GOT3 (cell line): ENCODE results near the gene F12.

Experiments used
- DNase-seq: peaks from one replicate; lab custom pipeline; 2025; ENCODE audit warnings: mixed read lengths; lab: John Stamatoyannopoulos, UW

F12 gene

DNA sequence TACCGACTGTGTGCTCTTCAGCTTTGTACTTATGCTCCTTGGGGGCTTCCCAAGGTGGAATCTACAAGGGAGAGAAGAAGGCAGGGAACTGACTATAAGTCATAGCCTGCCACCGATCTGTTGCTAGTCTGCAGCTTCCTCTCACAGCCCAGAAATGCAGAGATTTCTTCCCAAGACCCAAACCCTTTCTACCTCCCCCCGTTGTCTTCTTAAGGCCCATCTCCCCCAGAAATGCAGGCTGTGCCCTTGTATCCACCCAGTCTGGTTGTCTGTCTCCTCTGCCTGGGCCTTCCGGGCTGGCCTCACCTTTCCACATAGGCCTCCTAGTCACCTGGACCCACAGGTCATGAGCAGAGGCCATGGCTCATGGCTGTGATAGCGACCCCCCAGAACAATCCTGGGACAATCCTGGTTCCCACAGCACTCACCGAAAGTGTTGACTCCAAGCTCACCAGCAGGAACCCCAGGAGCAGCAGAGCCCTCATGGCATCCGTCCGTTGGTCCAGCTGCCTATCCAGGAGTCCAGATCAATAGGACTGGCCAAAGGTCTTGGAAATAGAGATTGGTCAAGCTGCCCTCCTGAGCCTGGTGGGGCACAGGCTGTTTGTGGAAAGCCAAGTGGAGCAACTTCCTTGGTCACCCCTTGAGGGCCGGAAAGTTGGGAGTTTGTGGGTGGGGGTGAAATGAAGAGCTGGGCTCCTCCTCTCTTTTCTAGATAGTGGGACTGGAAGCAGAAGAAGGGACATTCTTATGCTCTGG is at the start of gene F12:
F12 (minus strand) TSS at position 522 of the 759 bp plus-strand sequence; CDS start at position 485, 37 bp downstream.
- DNase-seq = no peak

DNA sequence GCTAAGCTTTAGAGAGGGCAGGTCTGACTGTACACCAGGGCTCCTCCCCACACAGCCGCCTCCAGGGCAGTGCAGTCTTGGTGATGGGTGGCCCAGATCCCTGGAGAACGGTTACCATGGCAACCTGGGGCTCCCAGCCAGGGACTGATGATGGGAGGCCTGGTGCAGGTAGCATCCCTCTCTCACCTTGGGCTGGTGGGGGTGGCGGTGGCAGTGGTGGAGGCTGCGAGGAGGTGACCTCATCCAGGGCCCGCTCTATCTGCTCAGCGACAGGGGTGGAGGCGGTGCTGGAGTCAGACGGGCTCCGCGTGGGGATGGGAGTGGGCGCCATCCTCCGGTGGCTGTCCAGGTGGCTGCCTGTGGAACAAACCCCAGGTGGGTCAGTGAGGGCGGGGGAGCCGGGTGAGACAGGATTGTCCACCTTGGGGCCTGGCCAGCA is 49.6 kb upstream of the F12 start:
- no peak for DNase-seq

DNA sequence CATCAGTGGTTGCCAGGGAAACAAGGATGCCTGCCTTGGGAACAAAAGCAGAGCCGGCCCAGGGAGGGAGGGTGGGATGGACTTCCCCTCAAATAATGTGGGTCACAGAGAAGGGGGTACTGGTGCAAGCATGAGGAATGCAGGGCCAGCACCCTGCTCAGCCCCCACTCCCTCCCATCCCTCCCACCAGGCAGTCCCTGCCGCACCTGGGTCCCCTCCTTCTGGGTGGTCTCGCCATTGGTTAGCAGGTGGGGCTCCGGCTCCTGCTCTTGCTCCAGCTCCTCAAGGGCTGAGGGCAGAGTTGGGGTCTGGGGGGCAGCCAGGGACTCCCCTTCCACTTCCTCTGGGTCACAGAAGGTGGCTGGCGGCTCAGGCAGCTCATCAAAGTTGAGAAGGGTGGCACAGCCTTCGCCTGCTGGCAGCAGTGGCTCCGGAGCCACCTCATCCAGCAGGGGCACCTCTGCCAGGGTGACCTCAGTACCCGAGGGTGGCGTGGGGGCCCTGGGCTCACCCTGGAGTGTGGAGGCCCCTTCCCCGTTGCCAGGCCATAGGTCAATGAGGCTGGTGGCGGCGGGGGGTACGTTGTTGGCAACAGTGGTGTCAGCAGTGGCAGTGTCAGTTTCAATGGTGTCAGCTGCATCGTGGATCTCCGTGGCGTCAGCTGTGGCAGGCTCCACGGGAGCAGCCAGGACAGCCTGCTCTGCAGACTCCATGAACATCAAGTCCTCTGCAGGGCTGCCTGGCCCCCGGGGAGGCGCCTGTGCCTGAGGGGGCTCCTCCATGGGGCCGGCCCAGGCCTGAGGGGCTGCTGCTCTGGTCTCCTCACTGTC is 48.7 kb upstream of the F12 start:
- DNase-seq = no peak

DNA sequence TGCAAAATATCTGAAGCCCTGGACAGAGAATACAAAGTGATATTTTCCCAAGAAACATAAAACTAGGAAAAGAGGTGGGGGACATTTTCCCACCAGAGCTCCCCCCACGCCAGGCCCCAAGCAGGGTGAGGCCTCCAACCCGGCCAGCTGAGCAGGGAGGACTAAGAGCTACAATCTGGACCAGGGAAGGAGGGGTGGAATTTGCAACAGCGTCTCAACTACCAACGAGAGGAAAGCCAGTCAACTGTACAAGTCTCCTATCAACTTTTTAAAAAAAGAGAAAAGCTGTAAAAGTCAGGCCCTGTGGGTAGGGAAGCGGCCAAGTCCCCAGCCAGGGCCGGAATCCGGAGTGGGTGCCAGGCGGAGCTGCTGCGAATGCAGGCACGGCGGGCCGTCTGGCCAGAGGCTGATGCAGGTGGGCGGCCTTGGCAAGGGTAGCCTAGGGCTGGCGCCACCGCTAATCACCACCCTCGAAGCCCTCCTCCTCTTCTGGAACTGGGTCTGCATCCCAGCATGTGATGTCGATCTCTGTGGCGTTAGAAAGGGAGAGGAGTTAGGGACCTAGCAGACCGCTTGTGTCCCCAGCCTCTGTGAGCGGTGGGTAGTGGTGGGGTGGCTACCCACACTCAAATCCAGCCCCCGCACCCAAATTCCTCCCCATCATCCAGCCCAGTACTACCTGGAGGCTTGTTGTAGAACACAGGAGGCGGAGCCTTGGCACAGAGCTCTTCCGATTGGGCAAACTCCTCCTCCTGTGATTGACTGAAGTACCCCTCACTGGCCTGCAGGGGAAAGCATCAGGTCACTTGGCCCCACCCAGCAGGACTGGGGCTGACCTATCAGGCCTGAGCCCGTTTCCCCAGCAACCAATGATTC is 47.9 kb upstream of the F12 start:
- peak; percentile 39 for DNase-seq

DNA sequence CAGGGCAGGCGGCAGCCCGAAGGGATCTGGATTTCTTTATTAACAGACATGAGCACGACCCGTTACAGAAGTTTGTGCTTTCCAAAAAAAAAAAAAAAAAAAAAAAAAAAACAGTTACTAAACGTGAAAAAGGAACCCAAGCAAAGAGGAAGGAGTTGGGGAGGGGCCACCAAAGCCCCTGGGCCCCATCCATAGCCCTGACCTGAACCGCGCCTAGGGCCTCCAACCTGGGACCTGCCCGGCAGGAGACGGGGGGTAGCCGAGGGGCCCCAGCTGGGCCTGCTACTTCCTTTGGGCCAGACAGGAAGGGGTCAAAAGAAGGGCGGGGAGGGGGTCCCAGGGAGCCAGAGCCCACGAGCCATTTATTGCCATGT is 47.2 kb upstream of the F12 start:
- DNase-seq = no peak

DNA sequence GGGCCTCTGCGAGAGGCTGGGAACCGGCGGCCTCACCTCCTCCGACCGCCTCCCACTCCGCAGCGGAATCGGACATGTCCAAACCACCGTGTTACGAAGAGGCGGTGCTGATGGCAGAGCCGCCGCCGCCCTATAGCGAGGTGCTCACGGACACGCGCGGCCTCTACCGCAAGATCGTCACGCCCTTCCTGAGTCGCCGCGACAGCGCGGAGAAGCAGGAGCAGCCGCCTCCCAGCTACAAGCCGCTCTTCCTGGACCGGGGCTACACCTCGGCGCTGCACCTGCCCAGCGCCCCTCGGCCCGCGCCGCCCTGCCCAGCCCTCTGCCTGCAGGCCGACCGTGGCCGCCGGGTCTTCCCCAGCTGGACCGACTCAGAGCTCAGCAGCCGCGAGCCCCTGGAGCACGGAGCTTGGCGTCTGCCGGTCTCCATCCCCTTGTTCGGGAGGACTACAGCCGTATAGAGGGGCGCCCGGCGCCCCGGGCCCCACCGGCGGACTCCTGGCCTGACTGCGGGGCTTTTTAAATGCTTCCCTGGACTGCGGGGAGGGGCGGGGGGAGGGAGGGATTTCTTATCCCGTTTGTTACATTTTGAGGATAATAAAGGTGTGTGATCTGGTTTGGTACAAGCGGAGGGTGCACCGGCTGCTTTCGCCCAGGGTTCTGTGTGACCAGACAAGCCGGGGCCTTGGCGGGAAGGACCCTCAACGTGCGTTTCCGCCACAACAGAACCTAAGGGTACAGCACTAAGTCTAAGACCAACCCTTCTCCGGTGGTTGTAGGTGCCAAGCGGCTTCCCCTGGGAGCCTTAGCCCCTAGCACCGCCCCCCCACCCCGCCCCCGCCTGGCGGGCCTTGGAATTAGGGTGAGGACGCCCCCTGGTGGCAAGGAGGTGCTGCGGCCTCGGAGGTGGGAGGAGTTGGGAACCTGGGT is 46.6 kb upstream of the F12 start:
- peak; percentile 51 for DNase-seq

DNA sequence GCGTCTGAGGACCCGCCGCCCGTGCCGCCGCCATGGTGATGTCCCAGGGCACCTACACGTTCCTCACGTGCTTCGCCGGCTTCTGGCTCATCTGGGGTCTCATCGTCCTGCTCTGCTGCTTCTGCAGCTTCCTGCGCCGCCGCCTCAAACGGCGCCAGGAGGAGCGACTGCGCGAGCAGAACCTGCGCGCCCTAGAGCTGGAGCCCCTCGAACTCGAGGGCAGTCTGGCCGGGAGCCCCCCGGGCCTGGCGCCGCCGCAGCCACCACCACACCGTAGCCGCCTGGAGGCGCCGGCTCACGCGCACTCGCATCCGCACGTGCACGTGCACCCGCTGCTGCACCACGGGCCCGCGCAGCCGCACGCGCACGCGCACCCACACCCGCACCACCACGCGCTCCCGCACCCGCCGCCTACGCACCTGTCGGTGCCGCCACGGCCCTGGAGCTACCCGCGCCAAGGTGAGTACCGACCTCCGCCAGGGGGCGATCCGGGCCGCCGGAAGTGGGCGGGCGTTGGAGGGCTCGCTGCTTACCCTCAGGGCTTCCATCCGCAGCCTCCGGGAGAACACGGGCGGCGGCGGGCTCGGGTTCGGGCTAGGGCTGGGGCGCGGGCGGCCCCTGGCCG is 45.8 kb upstream of the F12 start:
- DNase-seq = peak; percentile 55

DNA sequence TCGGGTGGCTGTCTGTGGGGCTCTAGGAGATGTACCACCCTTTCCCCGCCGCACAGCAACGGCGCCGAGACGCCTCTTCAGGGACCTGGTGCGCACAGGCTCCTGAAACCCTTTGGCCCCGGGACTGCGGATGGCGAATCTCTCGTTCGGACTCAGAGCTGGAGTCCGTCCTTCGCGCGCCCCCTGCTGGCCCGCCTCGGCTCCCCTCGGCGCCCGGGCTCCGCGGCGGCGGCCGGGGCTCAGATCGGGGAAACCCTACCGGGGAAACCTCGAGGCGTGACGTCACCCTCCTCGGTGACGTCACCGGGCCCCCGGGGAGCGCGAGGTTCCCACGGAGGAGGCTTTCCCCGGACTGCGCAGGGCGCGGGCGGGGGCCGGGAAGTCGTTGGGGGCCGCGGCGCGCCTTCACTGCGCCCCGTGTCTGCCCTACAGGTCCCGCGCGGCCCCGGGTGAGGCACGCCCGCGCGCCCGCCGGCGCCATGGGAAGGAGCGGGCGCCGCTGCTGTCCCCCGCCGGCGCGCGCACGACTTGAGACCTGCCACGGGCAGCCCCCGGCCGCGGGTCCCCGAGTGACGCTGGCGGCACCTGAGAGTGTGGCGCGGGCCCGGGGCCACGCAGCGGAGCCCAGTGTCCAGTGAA is 45.2 kb upstream of the F12 start:
- DNase-seq = peak; percentile 91

DNA sequence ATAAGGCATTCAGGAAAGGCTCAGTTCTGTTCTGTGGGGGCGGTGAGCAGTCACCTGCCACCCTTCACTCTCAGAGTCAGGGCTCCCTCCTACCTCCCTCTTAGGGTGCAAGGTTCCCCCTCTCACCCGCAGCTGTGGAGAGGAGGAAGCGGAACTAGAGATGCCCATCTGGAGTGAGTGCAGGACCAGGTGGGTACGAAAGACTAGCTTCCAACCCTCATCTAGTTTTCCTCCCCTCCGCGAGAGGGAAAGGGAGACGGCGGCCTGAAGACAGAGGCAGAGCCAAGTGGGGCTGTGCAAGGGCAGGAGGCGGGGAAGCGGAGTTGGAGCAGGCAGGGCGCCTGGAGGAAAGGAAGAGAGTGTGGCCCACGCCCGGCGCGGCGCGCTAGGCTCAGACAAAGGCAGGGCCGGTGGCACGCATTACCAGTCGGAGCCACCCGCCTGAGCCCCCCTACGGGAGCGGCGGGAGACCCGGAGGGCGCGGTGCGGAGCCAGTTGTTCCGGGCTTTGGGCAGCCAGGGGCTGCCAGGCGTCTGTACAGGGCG is 44.6 kb upstream of the F12 start:
- DNase-seq = no peak

DNA sequence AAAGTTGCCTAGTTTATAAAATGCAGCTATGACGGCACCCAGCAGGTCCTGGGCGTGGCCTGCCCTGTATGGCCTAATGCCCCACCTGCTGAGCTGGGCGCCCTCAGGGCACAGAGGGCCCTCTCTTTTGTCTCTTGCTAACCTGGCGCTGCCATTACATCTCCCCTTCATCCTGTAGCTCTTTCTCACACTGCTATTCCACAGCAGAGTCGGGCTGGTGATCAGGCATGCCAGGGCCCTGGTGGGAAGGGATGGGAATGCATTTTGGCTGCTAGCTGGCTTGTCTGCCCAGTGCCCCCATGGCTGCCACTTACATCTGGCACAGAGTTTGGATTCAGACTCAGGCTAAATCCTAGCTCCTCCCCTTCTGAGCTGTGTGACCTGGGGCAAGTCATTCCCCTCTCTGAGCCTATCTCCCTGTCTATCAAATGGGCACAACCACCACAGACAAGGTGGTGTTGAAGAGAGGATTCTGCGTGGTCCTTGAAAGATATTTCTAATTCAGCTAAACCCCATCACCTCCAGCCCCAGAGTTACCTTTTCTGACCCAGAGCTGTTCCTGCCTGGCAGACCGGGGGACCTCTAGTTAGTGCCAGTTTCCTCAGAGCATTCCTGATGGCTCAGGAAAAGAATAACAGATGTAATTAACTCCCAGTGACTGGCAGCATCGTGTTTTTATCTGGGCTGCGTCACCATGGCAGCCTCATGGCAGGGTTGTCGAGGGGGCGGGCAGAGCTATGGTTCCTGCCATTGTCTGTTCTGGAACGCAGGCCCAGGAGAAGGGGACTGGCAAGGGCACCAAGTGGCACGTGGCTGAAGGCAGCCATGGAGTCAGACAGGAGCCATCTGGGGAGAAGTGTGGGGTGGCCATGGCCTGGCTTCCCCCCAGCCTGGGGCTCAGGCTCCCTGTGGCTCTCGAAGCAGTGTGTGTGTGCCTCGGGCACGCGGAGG is 43.6 kb upstream of the F12 start:
- no peak for DNase-seq

DNA sequence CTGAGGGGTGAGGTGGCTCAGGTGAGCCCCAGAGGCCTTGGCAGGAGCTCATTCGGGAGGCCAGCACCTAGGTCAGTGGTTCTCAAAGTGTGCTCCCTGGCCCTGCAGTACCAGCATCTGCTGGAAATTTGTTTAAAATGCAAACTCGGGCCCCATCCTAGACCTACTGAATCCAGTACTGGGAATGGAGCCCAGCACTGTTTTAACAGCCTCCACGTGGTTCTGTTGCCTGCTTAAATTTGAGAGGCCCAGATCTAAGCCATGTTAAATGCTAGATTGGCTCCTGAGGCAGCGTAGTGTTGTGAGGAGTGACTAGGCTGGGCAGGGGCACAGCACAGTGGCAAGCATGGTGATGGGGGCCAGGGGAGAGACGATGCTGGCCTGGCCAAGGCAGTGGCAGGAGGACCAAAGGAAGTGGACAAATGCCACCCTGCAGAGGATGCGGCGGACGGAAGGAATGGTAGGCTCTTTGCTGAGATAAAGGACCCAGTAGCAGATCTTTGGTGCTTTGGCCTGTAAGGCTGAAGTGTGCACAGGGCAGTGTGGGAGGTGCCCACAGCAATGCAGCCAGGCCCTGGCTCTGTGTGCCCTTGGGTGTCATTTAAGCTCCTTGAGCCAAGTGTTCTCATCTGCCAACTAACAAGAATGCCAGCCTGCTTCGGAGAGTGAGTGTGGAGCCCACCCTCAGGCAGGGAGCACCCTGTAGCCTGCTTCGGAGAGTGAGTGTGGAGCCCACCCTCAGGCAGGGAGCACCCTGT is 41.5 kb upstream of the F12 start:
- no peak for DNase-seq

DNA sequence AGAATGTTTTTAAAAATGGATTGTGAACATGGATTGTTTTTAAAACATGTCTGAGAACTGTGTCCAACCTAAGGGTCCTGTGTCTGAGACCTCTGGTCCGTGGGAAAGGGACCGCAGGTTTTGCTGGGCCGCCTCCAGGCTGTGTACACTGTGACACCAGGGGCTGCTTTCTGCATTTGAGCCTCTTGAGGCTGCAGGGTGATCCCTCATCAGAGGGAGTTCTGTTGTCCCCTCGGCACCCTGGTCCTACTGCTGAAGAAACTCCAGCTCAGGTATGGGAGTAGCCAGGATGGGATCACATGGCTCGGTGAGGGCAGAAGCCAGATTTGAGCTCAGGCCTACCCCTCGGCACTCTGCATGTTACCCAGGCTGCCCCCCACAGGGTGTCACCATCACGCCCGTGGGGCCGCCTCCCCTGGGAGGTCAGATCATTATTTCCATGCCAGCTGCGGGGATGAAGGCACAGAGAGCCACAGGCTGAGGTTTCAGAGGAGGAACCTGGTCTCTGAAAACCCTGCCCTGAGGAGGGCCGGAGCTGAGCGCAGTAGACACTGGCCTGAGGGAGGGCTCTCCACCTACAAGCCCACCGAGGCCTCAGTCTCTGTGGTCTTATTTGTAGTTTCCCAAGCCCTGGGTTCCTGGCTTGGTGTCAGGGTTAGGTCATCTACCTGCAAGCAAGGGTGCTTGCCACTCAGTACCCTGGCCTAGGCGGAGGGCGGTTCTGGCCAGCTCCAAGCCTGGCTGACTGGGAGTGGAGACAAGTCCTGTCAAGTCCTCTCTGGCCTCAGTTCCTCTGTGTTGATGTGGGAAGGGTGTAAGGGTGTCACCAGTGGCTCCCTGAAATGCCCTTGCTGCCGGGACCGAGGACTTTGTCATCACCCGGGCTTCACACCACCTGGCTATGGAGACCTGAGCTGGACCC is 40.0 kb upstream of the F12 start:
- no peak for DNase-seq

DNA sequence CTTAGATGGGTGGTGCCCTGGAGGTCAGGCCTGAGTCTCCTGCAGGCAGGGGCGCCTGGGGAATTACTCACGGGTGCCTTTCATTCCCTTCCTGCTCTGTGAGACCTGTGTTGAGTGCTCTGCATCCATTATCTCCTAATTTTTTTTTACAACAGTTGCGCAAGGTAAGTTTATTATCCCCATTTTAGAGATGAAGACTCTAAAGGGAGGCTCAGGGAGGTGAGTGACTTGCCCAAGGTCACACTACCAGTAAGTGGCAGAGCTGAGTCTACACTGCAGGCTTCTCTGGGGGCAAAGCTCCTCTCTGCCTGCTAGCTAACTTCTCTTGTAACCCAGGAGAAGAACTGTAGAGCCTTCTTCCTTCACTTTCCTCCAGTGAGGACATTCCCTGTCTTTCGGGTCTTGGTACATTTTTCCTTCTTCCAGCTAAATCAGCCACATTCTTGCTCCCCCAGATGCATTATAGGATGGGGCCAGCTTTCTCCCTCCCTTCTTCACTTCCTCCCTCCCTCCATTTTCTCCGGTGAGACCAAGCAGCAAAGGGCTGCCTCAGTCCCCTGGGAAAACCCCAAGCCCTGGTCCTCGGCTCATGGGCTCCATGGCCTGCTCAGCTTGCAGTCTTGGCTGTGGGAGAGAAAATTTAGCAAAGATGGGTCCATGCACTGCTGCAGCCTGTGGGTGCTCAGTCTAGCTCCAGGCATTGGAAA is 39.0 kb upstream of the F12 start:
- DNase-seq = no peak

DNA sequence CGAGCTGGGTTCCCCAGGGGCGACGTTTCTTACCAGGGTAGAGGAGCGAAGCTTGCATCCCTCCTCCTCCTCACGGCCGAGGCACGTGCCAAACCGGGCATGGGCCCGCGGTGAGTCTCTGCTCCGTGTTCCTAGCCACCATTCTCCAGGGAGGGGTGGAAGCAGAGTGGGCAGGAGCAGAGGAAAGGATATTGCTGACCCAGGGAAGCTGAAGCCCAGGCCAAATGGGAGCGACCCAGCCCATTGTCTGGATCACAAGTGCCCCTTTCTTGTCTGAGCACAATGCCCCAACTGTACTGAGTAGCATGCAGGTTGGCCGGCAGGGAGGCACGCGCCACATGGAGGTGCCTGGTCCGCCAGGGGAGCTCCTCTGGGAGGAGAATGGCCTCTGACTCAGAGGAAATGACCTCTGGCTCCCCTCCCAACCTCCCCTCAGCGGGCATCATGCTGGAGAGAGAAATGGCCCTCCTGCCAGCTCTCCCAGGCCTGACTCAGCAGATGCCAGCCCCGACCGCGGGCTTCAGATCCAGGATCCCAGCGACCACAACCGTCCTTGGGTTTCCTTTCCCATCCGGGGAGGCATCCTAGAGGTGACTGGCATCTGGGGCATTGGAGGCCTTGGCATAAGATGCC is 38.4 kb upstream of the F12 start:
- peak; percentile 88 for DNase-seq

DNA sequence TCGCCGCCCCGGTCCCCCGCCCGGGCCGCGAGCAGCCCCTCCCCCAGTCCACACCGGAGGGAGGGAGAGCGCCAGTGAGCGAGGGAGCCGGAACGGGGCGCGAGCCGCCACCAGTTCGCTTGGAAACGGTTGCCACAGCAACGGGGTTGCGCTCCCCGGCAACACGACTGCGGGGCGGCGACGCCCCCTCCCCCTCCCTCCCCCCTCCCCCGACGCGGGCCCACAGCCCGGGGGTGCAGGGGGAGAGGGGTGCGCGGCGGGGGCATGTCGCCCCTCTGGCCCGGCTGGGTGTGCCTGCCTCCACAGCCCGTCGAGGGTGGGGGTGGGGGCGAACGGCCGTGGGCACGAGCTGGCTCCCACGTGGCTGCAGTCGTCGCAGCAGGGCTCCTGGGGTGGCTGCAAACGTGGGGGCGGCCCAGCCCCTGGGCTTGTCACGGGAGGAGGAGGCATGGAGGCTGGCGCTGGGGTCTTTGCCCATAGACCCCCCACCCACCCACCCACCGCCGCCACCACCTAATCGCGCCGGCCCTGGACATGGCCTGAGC is 37.8 kb upstream of the F12 start:
- peak; percentile 58 for DNase-seq
